NCI-H2196 (cell line): Measurements from ENCODE around the gene CENPX.
A peak's percentile ranks its signal among the peaks of the same experiment; 100 is the strongest.
"Not testable (repeated sequence)": the region's sequence is repeated elsewhere in the genome, so short reads cannot be mapped to it uniquely, and the experiment has no call there.

Source experiments
- DNase-seq: peaks from one replicate; lab custom pipeline; 2025; ENCODE audit not compliant: unreplicated experiment; lab: John Stamatoyannopoulos, UW

Gene CENPX

GRCh38 chr17:81981511-81981910 is 41.2 kb downstream of the CENPX start:
- DNase-seq: not testable (repeated sequence)

- no peak for DNase-seq
Measured at GRCh38 chr17:81980707-81981343, 41.9 kb downstream of the CENPX start.

DNA sequence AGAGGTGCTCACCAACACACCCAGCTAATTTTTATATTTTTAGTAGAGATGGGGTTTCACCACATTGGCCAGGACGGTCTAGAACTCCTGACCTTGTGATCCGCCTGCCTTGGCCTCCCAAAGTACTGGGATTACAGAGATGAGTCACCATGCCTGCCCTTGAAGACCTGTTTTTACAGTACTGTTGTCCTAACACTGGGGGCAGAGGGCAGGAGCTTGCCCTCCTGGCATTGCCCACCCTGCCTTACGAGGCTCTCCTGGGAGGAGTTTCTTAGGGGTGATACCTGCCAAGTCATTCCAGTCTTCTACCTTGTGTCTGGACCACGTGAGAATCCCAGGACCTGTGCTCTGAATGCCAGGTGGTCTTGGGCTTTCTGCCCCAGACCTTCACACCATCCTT is 42.6 kb downstream of the CENPX start:
- DNase-seq: no peak

DNA sequence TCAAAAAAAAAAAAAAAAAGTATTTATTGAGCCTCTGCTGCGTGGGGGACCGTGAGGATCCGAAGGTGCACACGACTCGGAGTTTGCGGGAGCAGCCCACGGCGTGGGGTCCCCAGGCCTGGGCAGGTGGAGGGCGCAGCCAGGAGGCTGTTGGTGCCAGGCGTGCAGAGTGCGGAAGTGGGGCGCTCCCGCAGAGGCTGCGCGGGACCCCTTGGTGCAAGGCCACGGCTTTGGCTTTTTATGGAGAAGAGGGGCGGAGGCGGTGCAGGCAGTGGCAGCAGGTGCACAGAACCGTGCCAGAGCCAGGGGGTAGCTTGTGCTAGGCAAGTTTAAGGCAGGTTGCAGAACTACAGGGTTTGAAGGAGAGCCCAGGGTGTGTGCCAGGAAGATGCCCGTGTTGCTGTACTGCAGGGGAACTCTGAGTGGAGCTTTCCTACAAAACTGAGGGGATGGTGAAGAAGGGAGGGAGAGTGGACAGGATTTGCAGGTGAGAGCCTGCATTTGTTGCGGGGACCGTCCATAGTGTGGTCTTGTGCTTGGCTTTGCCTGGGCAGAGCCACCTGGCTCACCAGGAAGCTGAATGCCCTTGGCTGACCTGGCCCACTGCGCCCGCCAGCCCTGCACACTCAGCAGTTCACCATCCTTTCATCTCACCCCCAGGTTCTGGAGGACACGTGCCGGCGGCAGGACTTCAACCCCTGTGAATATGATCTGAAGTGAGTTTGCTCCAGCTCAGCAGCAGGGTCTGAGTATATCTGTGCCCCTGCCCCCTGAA is 44.0 kb downstream of the CENPX start:
- no peak for DNase-seq

DNA sequence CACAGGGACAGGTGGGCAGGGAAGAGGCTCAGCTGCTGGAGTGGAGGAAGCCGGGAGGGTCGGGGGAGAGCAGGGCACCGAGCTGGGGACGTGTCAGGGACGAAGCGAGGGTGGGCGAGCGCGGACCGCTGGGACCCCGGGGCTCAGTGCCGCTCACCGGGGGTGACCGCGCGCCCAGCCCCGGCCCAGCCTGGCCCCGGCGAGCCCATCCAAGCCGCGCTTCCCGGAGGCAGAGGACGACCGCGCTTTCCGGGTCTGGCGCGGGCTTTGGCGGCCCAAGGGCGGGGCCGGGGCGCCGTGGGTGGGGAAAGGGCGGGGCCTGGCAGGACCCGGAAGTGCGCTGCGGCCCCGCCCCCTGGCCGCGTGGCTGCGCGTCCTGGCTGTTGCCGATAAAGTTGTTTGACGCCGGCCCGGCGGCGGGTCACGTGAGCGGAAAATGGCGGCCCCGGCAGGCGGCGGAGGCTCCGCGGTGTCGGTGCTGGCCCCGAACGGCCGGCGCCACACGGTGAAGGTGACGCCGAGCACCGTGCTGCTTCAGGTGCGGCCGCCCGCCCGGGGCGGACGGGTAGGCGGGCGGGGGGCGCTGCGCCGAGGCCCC is 45.4 kb downstream of the CENPX start, which contains the start of gene ASPSCR1:
TSS of gene ASPSCR1 (plus strand) at position 419 of the 598 bp plus-strand sequence. CDS start at position 437, 18 bp downstream.
- DNase-seq: peak; percentile 97

DNA sequence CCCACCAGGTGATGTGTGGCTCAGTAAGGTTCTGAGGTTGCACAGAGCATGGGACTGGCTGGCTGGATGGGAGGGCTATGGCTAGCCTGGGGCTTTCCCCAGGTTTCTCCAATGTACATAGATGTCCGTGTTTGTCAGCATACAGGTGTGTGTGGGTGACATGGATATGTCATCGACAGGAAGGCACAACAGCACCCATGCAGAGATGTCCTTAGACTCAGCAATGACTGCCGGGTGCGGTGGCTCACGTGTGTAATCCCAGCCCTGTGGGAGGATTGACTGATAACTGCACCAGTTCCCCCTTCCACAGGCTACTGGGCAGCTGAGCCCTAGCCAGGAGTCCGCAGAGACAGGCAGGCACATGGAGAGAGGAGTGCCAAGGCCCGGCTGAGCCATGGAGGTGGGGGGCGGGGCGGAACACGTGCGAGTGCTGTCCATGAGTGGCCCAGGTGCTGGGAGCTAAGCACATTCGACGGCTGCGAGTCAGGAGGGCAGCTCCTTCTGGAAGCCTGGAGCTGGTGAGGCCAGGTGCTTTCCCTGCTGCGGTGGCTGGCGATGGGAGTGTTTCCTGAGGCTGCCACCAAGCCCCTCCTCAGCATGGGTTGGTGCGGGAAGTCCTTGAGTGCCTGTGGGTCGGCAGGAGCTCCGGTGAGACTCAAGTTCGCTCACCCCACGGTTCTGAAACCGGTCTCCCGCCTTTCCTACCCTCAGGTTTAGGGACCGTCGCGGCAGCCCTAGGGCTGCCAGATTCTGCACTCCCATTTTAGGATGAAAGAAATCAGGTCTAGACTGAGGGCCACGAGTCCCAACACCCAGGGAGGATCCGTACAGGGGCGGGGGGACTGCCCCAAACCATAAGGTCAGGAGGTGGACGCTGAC is 46.1 kb downstream of the CENPX start:
- peak; percentile 95 for DNase-seq

DNA sequence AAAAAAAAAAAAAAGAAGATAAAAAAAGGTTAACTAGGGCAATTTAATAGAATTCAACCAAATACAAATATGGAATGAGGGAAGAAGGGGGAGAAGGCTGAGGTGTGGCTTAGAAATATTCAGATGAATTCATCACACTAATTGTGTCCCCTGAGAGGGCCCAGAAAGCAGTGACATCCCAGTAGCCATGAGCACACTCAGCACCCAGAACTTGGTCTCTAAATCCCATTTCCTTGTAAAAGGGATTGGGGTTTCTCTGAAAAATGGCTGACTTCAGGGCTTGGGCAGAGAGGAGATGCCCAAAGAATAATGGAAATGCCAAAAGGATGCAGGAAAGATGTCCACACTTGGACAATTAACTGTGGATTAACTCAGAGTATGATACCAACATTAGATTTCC is 49.2 kb downstream of the CENPX start:
- DNase-seq: no peak

GRCh38 chr17:81968850-81969812 is 53.5 kb downstream of the CENPX start:
- no peak for DNase-seq
